SK-N-SH treated with all-trans-retinoic acid at 6 μM for 48 hours (cell line): ENCODE results near the gene LRAT.

Experiments
- ARNTL ChIP-seq: fragments of 450-650 bp; formaldehyde crosslinking; IDR thresholded peaks from 2 replicates; pipeline ENCODE4 v1.5.0; 2020; ENCODE audit warnings: low read depth, mild to moderate bottlenecking, moderate library complexity, borderline replicate concordance
- CSDC2 ChIP-seq: fragments of 250-450 bp; sonication (Bioruptor Pico); IDR thresholded peaks from 2 replicates; pipeline ENCODE4 v1.5.0; 2020; ENCODE audit warnings: mild to moderate bottlenecking, moderate library complexity
- ESRRG ChIP-seq: fragments of 250-450 bp; sonication (Bioruptor Pico); IDR thresholded peaks from 2 replicates; pipeline ENCODE4 v1.6.1; 2021; ENCODE audit warnings: mild to moderate bottlenecking
- ISL1 ChIP-seq: fragments of 250-450 bp; sonication (Bioruptor Pico); IDR thresholded peaks from 2 replicates; pipeline ENCODE4 v2.1.2; 2022; ENCODE audit warnings: mild to moderate bottlenecking, moderate library complexity
- PPARA ChIP-seq: fragments of 250-450 bp; sonication (Bioruptor Pico); IDR thresholded peaks from 2 replicates; pipeline ENCODE4 v1.5.0; 2020; ENCODE audit warnings: mild to moderate bottlenecking, borderline replicate concordance
- RARB ChIP-seq: fragments of 250-450 bp; sonication (Bioruptor Pico); IDR thresholded peaks from 2 replicates; pipeline ENCODE4 v1.8.0; 2021; ENCODE audit warnings: mild to moderate bottlenecking, moderate library complexity
- TCF4 ChIP-seq: fragments of 250-450 bp; sonication (Bioruptor Pico); IDR thresholded peaks from 2 replicates; pipeline ENCODE4 v1.8.0; 2021; ENCODE audit warnings: mild to moderate bottlenecking, moderate library complexity, borderline replicate concordance
- ZFP3 ChIP-seq: fragments of 250-450 bp; sonication (Bioruptor Pico); IDR thresholded peaks from 2 replicates; pipeline ENCODE4 v1.5.0; 2020; ENCODE audit warnings: mild to moderate bottlenecking, moderate library complexity
- TF ChIP-seq, protein P1 (sequence below): fragments of 250-450 bp; sonication (Bioruptor Pico); IDR thresholded peaks from 2 replicates; pipeline ENCODE4 v1.8.0; 2021; ENCODE audit warnings: low read depth, mild to moderate bottlenecking, moderate library complexity, borderline replicate concordance
- TF ChIP-seq, protein P2 (sequence below): fragments of 250-450 bp; sonication (Bioruptor Pico); IDR thresholded peaks from 2 replicates; pipeline ENCODE4 v1.8.0; 2020; ENCODE audit warnings: mild to moderate bottlenecking, moderate library complexity, borderline replicate concordance
- TF ChIP-seq, protein P3 (sequence below): fragments of 250-450 bp; sonication (Bioruptor Pico); IDR thresholded peaks from 2 replicates; pipeline ENCODE4 v1.5.0; 2020; ENCODE audit warnings: mild to moderate bottlenecking, moderate library complexity
- TF ChIP-seq, protein P4 (sequence below): fragments of 250-450 bp; sonication (Bioruptor Pico); IDR thresholded peaks from 2 replicates; pipeline ENCODE4 v1.5.1; 2020; ENCODE audit warnings: low read depth, mild to moderate bottlenecking, moderate library complexity

DNA sequence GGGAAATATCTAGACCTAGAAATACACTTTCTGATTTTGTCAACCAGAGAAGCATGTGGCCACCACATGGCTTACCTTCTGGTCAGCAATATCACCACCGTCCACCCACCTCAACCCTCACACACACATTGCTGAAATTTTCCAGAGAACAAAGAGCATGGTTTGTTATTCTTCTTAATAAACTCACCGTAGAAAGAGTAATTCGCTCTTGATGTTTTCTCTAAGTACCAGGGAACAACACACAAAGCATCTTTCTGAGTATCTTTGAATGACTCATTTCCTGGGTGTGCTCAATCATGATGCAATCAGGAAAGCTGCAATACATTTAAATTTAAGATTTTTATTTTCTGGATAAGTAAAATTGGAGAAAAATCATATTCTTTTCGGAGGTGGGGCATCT is 24.7 kb upstream of the LRAT start:
- TF ChIP-seq ZFP3 (CRISPR knock-in tag) = no peak
- TF ChIP-seq ISL1 (CRISPR knock-in tag) = no peak
- TF ChIP-seq RARB (CRISPR knock-in tag) = no peak
- TF ChIP-seq, protein P1, sequence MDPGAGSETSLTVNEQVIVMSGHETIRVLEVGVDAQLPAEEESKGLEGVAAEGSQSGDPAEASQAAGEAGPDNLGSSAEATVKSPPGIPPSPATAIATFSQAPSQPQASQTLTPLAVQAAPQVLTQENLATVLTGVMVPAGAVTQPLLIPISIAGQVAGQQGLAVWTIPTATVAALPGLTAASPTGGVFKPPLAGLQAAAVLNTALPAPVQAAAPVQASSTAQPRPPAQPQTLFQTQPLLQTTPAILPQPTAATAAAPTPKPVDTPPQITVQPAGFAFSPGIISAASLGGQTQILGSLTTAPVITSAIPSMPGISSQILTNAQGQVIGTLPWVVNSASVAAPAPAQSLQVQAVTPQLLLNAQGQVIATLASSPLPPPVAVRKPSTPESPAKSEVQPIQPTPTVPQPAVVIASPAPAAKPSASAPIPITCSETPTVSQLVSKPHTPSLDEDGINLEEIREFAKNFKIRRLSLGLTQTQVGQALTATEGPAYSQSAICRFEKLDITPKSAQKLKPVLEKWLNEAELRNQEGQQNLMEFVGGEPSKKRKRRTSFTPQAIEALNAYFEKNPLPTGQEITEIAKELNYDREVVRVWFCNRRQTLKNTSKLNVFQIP (CRISPR knock-in tag) = no peak
- TF ChIP-seq, protein P2, sequence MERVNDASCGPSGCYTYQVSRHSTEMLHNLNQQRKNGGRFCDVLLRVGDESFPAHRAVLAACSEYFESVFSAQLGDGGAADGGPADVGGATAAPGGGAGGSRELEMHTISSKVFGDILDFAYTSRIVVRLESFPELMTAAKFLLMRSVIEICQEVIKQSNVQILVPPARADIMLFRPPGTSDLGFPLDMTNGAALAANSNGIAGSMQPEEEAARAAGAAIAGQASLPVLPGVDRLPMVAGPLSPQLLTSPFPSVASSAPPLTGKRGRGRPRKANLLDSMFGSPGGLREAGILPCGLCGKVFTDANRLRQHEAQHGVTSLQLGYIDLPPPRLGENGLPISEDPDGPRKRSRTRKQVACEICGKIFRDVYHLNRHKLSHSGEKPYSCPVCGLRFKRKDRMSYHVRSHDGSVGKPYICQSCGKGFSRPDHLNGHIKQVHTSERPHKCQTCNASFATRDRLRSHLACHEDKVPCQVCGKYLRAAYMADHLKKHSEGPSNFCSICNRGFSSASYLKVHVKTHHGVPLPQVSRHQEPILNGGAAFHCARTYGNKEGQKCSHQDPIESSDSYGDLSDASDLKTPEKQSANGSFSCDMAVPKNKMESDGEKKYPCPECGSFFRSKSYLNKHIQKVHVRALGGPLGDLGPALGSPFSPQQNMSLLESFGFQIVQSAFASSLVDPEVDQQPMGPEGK (CRISPR knock-in tag) = no peak
- no peak for TF ChIP-seq ESRRG
- TF ChIP-seq ARNTL (CRISPR knock-in tag) = no peak
- TF ChIP-seq, protein P3, sequence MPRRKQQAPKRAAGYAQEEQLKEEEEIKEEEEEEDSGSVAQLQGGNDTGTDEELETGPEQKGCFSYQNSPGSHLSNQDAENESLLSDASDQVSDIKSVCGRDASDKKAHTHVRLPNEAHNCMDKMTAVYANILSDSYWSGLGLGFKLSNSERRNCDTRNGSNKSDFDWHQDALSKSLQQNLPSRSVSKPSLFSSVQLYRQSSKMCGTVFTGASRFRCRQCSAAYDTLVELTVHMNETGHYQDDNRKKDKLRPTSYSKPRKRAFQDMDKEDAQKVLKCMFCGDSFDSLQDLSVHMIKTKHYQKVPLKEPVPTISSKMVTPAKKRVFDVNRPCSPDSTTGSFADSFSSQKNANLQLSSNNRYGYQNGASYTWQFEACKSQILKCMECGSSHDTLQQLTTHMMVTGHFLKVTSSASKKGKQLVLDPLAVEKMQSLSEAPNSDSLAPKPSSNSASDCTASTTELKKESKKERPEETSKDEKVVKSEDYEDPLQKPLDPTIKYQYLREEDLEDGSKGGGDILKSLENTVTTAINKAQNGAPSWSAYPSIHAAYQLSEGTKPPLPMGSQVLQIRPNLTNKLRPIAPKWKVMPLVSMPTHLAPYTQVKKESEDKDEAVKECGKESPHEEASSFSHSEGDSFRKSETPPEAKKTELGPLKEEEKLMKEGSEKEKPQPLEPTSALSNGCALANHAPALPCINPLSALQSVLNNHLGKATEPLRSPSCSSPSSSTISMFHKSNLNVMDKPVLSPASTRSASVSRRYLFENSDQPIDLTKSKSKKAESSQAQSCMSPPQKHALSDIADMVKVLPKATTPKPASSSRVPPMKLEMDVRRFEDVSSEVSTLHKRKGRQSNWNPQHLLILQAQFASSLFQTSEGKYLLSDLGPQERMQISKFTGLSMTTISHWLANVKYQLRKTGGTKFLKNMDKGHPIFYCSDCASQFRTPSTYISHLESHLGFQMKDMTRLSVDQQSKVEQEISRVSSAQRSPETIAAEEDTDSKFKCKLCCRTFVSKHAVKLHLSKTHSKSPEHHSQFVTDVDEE (CRISPR knock-in tag) = no peak
- TF ChIP-seq TCF4 (CRISPR knock-in tag) = no peak
- no peak for TF ChIP-seq CSDC2 (CRISPR knock-in tag)
- TF ChIP-seq, protein P4, sequence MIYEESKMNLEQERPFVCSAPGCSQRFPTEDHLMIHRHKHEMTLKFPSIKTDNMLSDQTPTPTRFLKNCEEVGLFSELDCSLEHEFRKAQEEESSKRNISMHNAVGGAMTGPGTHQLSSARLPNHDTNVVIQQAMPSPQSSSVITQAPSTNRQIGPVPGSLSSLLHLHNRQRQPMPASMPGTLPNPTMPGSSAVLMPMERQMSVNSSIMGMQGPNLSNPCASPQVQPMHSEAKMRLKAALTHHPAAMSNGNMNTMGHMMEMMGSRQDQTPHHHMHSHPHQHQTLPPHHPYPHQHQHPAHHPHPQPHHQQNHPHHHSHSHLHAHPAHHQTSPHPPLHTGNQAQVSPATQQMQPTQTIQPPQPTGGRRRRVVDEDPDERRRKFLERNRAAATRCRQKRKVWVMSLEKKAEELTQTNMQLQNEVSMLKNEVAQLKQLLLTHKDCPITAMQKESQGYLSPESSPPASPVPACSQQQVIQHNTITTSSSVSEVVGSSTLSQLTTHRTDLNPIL (CRISPR knock-in tag) = no peak
- no peak for TF ChIP-seq PPARA (CRISPR knock-in tag)
